ENCODE results near the gene HOXD11. TPM values are rescaled to one million over a fixed set of nuclear protein-coding genes. Genes with fewer than 3 reads are reported as not detected.

Gene HOXD11
- total RNA-seq, 4 donors from 2014 or later, result not detected

DNA sequence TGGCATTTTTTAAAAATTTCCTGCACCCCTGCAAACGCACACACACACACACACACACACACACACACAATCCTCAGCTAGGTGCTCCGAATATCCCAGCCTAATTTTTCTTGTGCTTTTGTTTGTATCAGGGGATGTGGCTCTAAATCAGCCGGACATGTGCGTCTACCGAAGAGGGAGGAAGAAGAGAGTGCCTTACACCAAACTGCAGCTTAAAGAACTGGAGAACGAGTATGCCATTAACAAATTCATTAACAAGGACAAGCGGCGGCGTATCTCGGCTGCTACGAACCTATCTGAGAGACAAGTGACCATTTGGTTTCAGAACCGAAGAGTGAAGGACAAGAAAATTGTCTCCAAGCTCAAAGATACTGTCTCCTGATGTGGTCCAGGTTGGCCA lies 12.7 kb upstream of the HOXD11 start:
- Histone ChIP-seq H3K27me3 (peaks cover 88% of the 10 kb centered on the region), H3K27ac (no peak overlapping the region), H3K36me3 (no peaks in the 10 kb centered on the region), H3K4me1 (peaks cover 9 to 33% of the 10 kb centered on the region in 2 donors), H3K4me3 (replicated peaks in 1 of 3) (no peak overlapping the region), H3K9me3 (no peaks in the 10 kb centered on the region)
- TF ChIP-seq POLR2A (IDR thresholded peaks at IDR 0.05) (no peak), CTCF (IDR thresholded peaks at IDR 0.05) (no peak)
- DNase-seq, result no peak
- intact Hi-C loops (cut with DNase I), result loop anchor here (10.0 kb wide), 1 partner anchor 410 kb away; no protein-coding TSS in a partner anchor
- WGBS, 2 donors, result 7 to 9% methylated on average over 12 of the region's 12 CpGs

DNA sequence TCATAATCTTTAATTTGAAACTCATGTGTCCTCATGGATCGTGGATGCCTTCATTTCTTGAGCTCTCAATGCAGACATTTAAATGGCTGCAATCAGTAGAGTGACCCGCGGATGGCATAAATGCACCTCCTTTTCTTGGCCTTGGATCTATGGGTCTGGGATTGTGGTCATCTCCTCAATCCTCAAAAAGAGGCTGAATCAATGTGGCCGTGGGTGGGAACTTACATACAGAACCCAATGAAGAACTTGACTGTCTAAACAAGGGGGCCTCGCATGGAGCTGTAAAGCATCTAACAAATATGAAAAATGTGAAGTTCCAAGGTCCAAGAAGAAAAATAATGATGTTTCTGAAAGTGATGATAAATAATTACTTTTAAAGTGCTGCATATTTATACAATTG lies 11.7 kb upstream of the HOXD11 start:
- peaks cover 89% of the 10 kb centered on the region for H3K27me3 ChIP-seq
- WGBS, 2 donors, result 15 to 16% methylated on average over 5 of the region's 5 CpGs
- no peak overlapping the region for H3K4me3 ChIP-seq (replicated peaks in 1 of 3)
- H3K27ac ChIP-seq, result no peak overlapping the region
- no peak for TF ChIP-seq CTCF (IDR thresholded peaks at IDR 0.05)
- TF ChIP-seq POLR2A (IDR thresholded peaks at IDR 0.05), result no peak
- no peak for DNase-seq
- no peaks in the 10 kb centered on the region for H3K9me3 ChIP-seq
- no peaks in the 10 kb centered on the region for H3K36me3 ChIP-seq
- intact Hi-C loops (cut with DNase I), result loop anchor here (10.0 kb wide), 1 partner anchor 411 kb away; no protein-coding TSS in a partner anchor
- H3K4me1 ChIP-seq, result peaks cover 9 to 38% of the 10 kb centered on the region in 2 donors

- peaks cover 92% of the 10 kb centered on the region for H3K27me3 ChIP-seq
- TF ChIP-seq CTCF (IDR thresholded peaks at IDR 0.05) (no peak), POLR2A (IDR thresholded peaks at IDR 0.05) (no peak)
- no peaks in the 10 kb centered on the region for H3K36me3 ChIP-seq
- H3K9me3 ChIP-seq, result no peaks in the 10 kb centered on the region
- 10 to 12% methylated on average over 16 of the region's 16 CpGs for WGBS, 2 donors
- no peak overlapping the region for H3K27ac ChIP-seq
- H3K4me3 ChIP-seq (replicated peaks in 1 of 3), result no peak overlapping the region
- DNase-seq, result no peak
- H3K4me1 ChIP-seq, result peaks cover 9 to 38% of the 10 kb centered on the region in 2 donors
- intact Hi-C loops (cut with DNase I), result loop anchor here (10.0 kb wide), 1 partner anchor 412 kb away; no protein-coding TSS in a partner anchor
Observed at GRCh38 chr2:176096243-176096985, 10.7 kb upstream of the HOXD11 start.

DNA sequence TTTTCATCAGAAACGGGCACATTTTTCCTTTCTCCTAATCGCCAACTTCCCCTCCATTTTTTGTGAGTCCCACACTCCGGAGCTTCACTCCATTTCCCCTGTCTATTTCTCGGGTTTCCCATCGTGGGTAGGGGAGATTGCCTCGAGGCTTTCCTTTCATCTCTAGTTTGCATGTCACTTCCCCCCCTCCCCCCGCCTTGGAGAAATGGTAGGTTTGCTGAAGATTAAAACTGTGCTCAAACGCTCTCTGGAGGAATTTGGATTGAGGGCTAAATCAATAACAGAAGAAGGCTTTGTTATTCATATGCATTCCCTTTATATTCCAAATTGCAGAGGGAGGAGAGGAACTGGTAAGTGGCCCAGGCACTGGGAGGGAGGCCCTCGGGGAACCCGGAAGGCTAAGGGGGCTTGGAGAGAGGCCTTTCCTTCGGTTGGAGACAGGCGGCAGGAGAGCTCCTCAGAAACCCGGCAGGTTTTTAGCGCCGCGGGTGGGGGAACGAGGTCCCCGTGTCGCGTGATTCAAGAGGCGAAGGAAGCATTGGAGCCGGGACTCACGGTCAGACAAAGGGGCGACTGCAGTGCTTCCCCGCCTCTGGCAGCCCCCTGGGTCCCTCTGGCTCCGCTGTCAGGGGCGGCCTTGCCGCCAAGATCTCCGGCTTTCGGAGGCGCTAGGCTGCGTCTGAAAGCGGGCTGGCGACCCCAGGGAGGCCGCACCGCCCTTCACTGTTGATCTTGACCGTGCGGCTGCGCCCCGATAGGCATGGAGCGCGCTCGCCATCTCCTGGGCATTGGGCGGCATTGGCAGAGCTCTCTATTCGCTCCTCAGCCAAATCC lies 9.9 kb upstream of the HOXD11 start:
- Histone ChIP-seq H3K4me1 (peaks cover 9 to 36% of the 10 kb centered on the region in 2 donors), H3K27me3 (peaks cover 90% of the 10 kb centered on the region), H3K36me3 (no peaks in the 10 kb centered on the region), H3K9me3 (no peaks in the 10 kb centered on the region), H3K27ac (no peak overlapping the region), H3K4me3 (replicated peaks in 1 of 3) (no peak overlapping the region)
- TF ChIP-seq CTCF (IDR thresholded peaks at IDR 0.05) (peak; percentile 15 to 76 (median 61)), POLR2A (IDR thresholded peaks at IDR 0.05) (no peak)
- DNase-seq, result peak; percentile 53 to 70
- intact Hi-C loops (cut with DNase I), result loop anchor here (10.0 kb wide), 1 partner anchor 412 kb away; no protein-coding TSS in a partner anchor
- WGBS, 2 donors, result 4% methylated on average over 19 to 31 of the region's 45 CpGs
